H1 (cell line): ENCODE data around the gene SLIT3. TPM values are rescaled to one million over a fixed set of nuclear protein-coding genes. Genes with fewer than 3 reads are reported as not detected.

Source experiments
- CTCF ChIA-PET: fragments of 300-600 bp; sonication (Branson Sonifier 250); formaldehyde crosslinking; loops from one replicate; lab custom pipeline; 2021; ENCODE audit not compliant: partially characterized antibody; lab: Charles Lee
- POLR2A ChIA-PET: fragments of 300-600 bp; sonication (Branson Sonifier 250); formaldehyde crosslinking; loops from one replicate; lab custom pipeline; 2021; ENCODE audit warnings: inconsistent platforms; ENCODE audit not compliant: partially characterized antibody; lab: Charles Lee
- DNase-seq, 2 experiments: peaks; one replicate each; pipeline versions ENCODE4 v3.0.0 to v3.0.0-alpha.2; 2010 to 2022; ENCODE audit warnings: low spot score in 2 of 2, low read depth in 1 of 2, mixed read lengths in 1 of 2
- FAIRE-seq: peaks from 2 replicates; lab custom pipeline; 2011; peaks lifted over from hg19 to GRCh38; lab: Jason Lieb, UNC
- H2AFZ ChIP-seq: 2 replicates; pipeline ENCODE4 v1.8.1; 2012; ENCODE audit warnings: low read length, inconsistent platforms
- H2AK5ac ChIP-seq: 2 replicates; pipeline ENCODE4 v1.6.1; 2013; ENCODE audit warnings: low read depth, low read length
- H2BK120ac ChIP-seq: replicated peaks from 2 replicates; pipeline ENCODE3; 2013; ENCODE audit warnings: low read depth, low read length, inconsistent platforms
- H2BK12ac ChIP-seq: 2 replicates; pipeline ENCODE4 v1.6.1; 2013; ENCODE audit warnings: low read depth, low read length
- H2BK15ac ChIP-seq: 2 replicates; pipeline ENCODE4 v1.6.1; 2013; ENCODE audit warnings: low read length
- H2BK20ac ChIP-seq: 2 replicates; pipeline ENCODE4 v1.6.1; 2013; ENCODE audit warnings: low read length
- H2BK5ac ChIP-seq: 2 replicates; pipeline ENCODE4 v1.6.1; 2013; ENCODE audit warnings: low read depth, low read length
- H3K14ac ChIP-seq: 2 replicates; pipeline ENCODE4 v1.6.1; 2013; ENCODE audit warnings: inconsistent platforms; ENCODE audit not compliant: insufficient read length
- H3K18ac ChIP-seq: 2 replicates; pipeline ENCODE4 v1.6.1; 2013; ENCODE audit warnings: low read length; ENCODE audit errors: extremely low read depth
- H3K23ac ChIP-seq: 2 replicates; pipeline ENCODE4 v1.6.1; 2013; ENCODE audit warnings: inconsistent platforms; ENCODE audit not compliant: insufficient read length
- H3K23me2 ChIP-seq: 2 replicates; pipeline ENCODE4 v1.6.1; 2013; ENCODE audit warnings: low read depth, low read length
- H3K27ac ChIP-seq: 2 replicates; pipeline ENCODE4 v1.6.1; 2011; ENCODE audit warnings: low read depth, low read length, inconsistent platforms
- H3K27me3 ChIP-seq, 4 experiments: replicated peaks in 1 of 4; 1 replicate in 1 of 4; 2 replicates in 3 of 4; pipeline versions ENCODE4 v1.6.1 to v1.8.1; 2011 to 2013; ENCODE audit warnings: low read length in 3 of 4, mild to moderate bottlenecking in 3 of 4, inconsistent platforms in 2 of 4, mixed read lengths in 2 of 4, moderate library complexity in 1 of 4; ENCODE audit not compliant: control insufficient read depth in 3 of 4, insufficient read depth in 3 of 4; ENCODE audit errors: extremely low read depth in 1 of 4
- H3K36me3 ChIP-seq, 4 experiments: 2 replicates each; pipeline versions ENCODE4 v1.6.1 to v1.8.1; 2011 to 2013; ENCODE audit warnings: mild to moderate bottlenecking in 4 of 4, low read length in 3 of 4, moderate library complexity in 2 of 4, control low read depth in 1 of 4, inconsistent platforms in 1 of 4; ENCODE audit not compliant: insufficient read depth in 4 of 4, control insufficient read depth in 2 of 4
- H3K4ac ChIP-seq: replicated peaks from 2 replicates; pipeline ENCODE3; 2013; ENCODE audit warnings: low read length, low read depth, mixed read lengths, inconsistent platforms; ENCODE audit not compliant: insufficient read length
- H3K4me1 ChIP-seq, 4 experiments: replicated peaks in 1 of 4; 1 replicate in 1 of 4; 2 replicates in 3 of 4; pipeline versions ENCODE4 v1.6.1 to v1.8.1; 2011 to 2013; ENCODE audit warnings: low read length in 3 of 4, inconsistent platforms in 2 of 4, mixed read lengths in 1 of 4; ENCODE audit not compliant: insufficient read depth in 4 of 4, control insufficient read depth in 3 of 4
- H3K4me2 ChIP-seq, 2 experiments: 2 replicates each; pipeline versions ENCODE4 v1.6.1 to v1.8.1; 2011 to 2013; ENCODE audit warnings: low read depth in 2 of 2, low read length in 2 of 2, control low read depth in 1 of 2, inconsistent platforms in 1 of 2, mild to moderate bottlenecking in 1 of 2; ENCODE audit not compliant: insufficient read depth in 1 of 2
- H3K4me3 ChIP-seq, 4 experiments: fragments of 200-600, 300-600 bp in 1 of 4; sonication (generic), shearing (Covaris generic), sonication (Bioruptor Twin) in 1 of 4; 2 replicates each; pipeline versions ENCODE4 v1.5.1 to v1.8.1; 2011 to 2016; ENCODE audit warnings: low read length in 4 of 4, low read depth in 3 of 4, control low read depth in 2 of 4, inconsistent platforms in 2 of 4, mild to moderate bottlenecking in 2 of 4, mixed read lengths in 1 of 4, moderate library complexity in 1 of 4; ENCODE audit not compliant: insufficient read depth in 2 of 4; ENCODE audit errors: extremely low read depth in 1 of 4
- H3K56ac ChIP-seq: replicated peaks from 2 replicates; pipeline ENCODE3; 2013; ENCODE audit warnings: low read depth, mild to moderate bottlenecking, mixed read lengths, low read length, inconsistent platforms; ENCODE audit not compliant: insufficient read length
- H3K79me1 ChIP-seq: 2 replicates; pipeline ENCODE4 v1.6.1; 2013; ENCODE audit warnings: low read depth, low read length, control low read depth
- H3K79me2 ChIP-seq, 2 experiments: 2 replicates each; pipeline versions ENCODE4 v1.6.1 to v1.8.1; 2012 to 2013; ENCODE audit warnings: low read length in 2 of 2, mild to moderate bottlenecking in 2 of 2, inconsistent platforms in 1 of 2; ENCODE audit not compliant: insufficient read depth in 2 of 2, control insufficient read depth in 1 of 2
- H3K9ac ChIP-seq, 4 experiments: replicated peaks in 1 of 4; 1 replicate in 1 of 4; 2 replicates in 3 of 4; pipeline versions ENCODE4 v1.6.1 to v1.8.1; 2011 to 2013; ENCODE audit warnings: low read depth in 3 of 4, low read length in 3 of 4, control low read depth in 2 of 4, mild to moderate bottlenecking in 2 of 4, moderate library complexity in 2 of 4, inconsistent platforms in 1 of 4; ENCODE audit errors: extremely low read depth in 1 of 4
- H3K9me3 ChIP-seq, 2 experiments: 2 replicates each; pipeline versions ENCODE4 v1.6.1 to v1.8.1; 2012 to 2013; ENCODE audit warnings: mild to moderate bottlenecking in 2 of 2, moderate library complexity in 2 of 2, control low read depth in 1 of 2, inconsistent platforms in 1 of 2, low read depth in 1 of 2, low read length in 1 of 2, mixed read lengths in 1 of 2; ENCODE audit not compliant: insufficient read depth in 2 of 2
- H4K20me1 ChIP-seq, 2 experiments: replicated peaks in 1 of 2; 2 replicates each; pipeline versions ENCODE3 to v1.8.1; 2011 to 2013; ENCODE audit warnings: inconsistent platforms in 2 of 2, low read length in 2 of 2, mild to moderate bottlenecking in 1 of 2; ENCODE audit not compliant: insufficient read depth in 2 of 2, control insufficient read depth in 1 of 2
- H4K5ac ChIP-seq: 2 replicates; pipeline ENCODE4 v1.6.1; 2013; ENCODE audit warnings: low read length, low read depth, mixed read lengths, inconsistent platforms; ENCODE audit not compliant: insufficient read length
- H4K8ac ChIP-seq: 2 replicates; pipeline ENCODE4 v1.8.0; 2013; ENCODE audit warnings: mild to moderate bottlenecking, moderate library complexity, low read length, inconsistent platforms; ENCODE audit not compliant: insufficient read depth; ENCODE audit errors: extremely low read depth
- H4K91ac ChIP-seq: replicated peaks from 2 replicates; pipeline ENCODE3; 2013; ENCODE audit warnings: low read length, mixed read lengths, inconsistent platforms; ENCODE audit not compliant: insufficient read length
- BRCA1 ChIP-seq: IDR thresholded peaks from 2 replicates; pipeline ENCODE4 v1.6.1; 2012; ENCODE audit warnings: low read depth, low read length, improper control_type of control experiment
- KDM4A ChIP-seq: IDR thresholded peaks from one replicate; pipeline ENCODE4 v1.7.1; 2012; ENCODE audit warnings: low read depth, mild to moderate bottlenecking, moderate library complexity, low read length, inconsistent platforms; ENCODE audit not compliant: severe bottlenecking
- RBBP5 ChIP-seq: IDR thresholded peaks from 2 replicates; pipeline ENCODE4 v1.7.1; 2012; ENCODE audit warnings: low read depth, mild to moderate bottlenecking, inconsistent platforms, low read length, moderate library complexity, borderline replicate concordance
- WGBS, 2 experiments: shearing (Covaris generic) in 1 of 2; methylation state at CpG; one replicate each; pipeline versions ENCODE4 v1.1.6 to v1.1.7; 2013 to 2015; ENCODE audit warnings: low lambda C conversion rate in 2 of 2, mixed read lengths in 2 of 2, inconsistent platforms in 1 of 2, low coverage in 1 of 2, missing lambda C conversion rate in 1 of 2; ENCODE audit not compliant: insufficient replicate concordance in 2 of 2, insufficient coverage in 1 of 2, insufficient read length in 1 of 2; ENCODE audit errors: extremely low coverage in 1 of 2, missing lambda C conversion rate in 1 of 2; 5-methylcytosine and 5-hydroxymethylcytosine counted together
- polyA plus RNA-seq, 7 experiments: library from polyadenylated mRNA; depleted of rRNA in 3 of 7; stranded (reverse) in 5 of 7; unstranded in 2 of 7; fragments of >200 nt in 5 of 7; fragments of 200-250 nt in 2 of 7; gene quantifications; 1 replicate in 5 of 7; 2 replicates in 1 of 7; 4 replicates in 1 of 7; pipeline versions ENCODE4 v1.2.1 to v1.2.3, GENCODE V29; 2011 to 2013; ENCODE audit warnings: missing spikeins in 2 of 7, mixed read lengths in 2 of 7
- total RNA-seq: library from RNA; stranded (reverse); fragmentation: NEBNext Ultra II Directional; extraction: Animal tissue kit (Norgen Biotek cat#: 25700); gene quantifications from 2 replicates; pipeline ENCODE4 v1.2.1, GENCODE V29; 2021

SLIT3 gene
- total and polyA plus RNA-seq, 2 of the 8 experiments (the other 6 are each of a cell fraction or from before 2014, with no cell fraction given) = 1.1 to 1.2 TPM

DNA sequence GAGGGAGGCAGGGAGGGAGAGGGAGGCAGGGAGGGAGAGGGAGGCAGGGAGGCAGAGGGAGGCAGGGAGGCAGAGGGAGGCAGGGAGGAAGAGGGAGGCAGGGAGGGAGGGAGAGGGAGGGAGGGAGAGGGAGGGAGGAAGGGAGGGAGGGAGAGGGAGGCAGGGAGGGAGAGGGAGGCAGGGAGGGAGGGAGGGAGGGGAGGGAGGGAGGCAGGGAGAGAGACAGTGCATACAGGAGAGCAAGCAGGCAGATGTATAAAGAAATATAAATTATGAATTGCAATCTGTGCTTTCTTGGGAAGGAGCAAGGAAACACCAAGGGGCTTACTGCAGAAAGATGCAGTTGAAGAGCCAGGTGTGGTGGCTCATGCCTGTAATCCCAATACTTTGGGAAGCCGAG, 574.6 kb downstream of the SLIT3 start:
- POLR2A ChIA-PET = interaction anchor here (0.7 to 1.2 kb wide), 2 partner anchors 10 to 109 kb away, joined by 3 read pairs; no protein-coding TSS in a partner anchor
- no peak overlapping the region for H2BK15ac ChIP-seq
- H3K4me1 ChIP-seq = peaks cover 0 to 9% (median 3%) of the 10 kb centered on the region in 4 experiments; a peak in 4 of 7 replicates
- no peaks in the 10 kb centered on the region for H4K20me1 ChIP-seq
- no peak overlapping the region for H3K27ac ChIP-seq
- H3K4me3 ChIP-seq = no peak overlapping the region
- no peak overlapping the region for H4K5ac ChIP-seq
- no peak overlapping the region for H3K23ac ChIP-seq
- no peaks in the 10 kb centered on the region for H3K36me3 ChIP-seq
- H3K79me2 ChIP-seq = no peaks in the 10 kb centered on the region
- WGBS, 2 experiments = 86% methylated on average over 1 of the region's 1 CpG; no CpG with 5 or more reads in 1 of the 2 experiments
- CTCF ChIA-PET = interaction anchor here (0.6 to 1.1 kb wide), 3 partner anchors 14 to 813 kb away, joined by 3 read pairs; no protein-coding TSS in a partner anchor
- no peak overlapping the region for H2BK120ac ChIP-seq
- no peak overlapping the region for H2BK12ac ChIP-seq
- no peak overlapping the region for H3K9ac ChIP-seq
- no peaks in the 10 kb centered on the region for H3K79me1 ChIP-seq
- H3K9me3 ChIP-seq = no peaks in the 10 kb centered on the region
- no peak overlapping the region for H2AFZ ChIP-seq
- H4K8ac ChIP-seq = no peak overlapping the region
- DNase-seq (no peak), FAIRE-seq (no peak)
- H2BK5ac ChIP-seq = no peak overlapping the region
- no peak overlapping the region for H3K14ac ChIP-seq
- no peak overlapping the region for H2AK5ac ChIP-seq
- no peak overlapping the region for H4K91ac ChIP-seq
- no peak overlapping the region for H2BK20ac ChIP-seq
- no peak overlapping the region for H3K56ac ChIP-seq
- H3K27me3 ChIP-seq = no peaks in the 10 kb centered on the region
- no peaks in the 10 kb centered on the region; the same call in 1 of the 2 replicates for H3K23me2 ChIP-seq
- H3K4ac ChIP-seq = no peak overlapping the region
- no peak overlapping the region for H3K4me2 ChIP-seq
- TF ChIP-seq BRCA1 (no peak), RBBP5 (no peak), KDM4A (no peak)
- H3K18ac ChIP-seq = no peak overlapping the region
